T-helper 2 cell (primary cell): ENCODE measurements around the gene CLK4.

Experiments used
- DNase-seq, 5 experiments: peaks; one replicate each; pipeline versions ENCODE4 v3.0.0 to v3.0.0-alpha.2; 2012 to 2022

The CLK4 gene

GRCh38 chr5:178587763-178588611, 38.9 kb downstream of the CLK4 start:
- DNase-seq: no peak

- DNase-seq: no peak
Measured at GRCh38 chr5:178586396-178586795, 40.5 kb downstream of the CLK4 start.

- peak in 3 of 5 experiments; percentile 12 to 53 (median 35) for DNase-seq
Measured at GRCh38 chr5:178585421-178585820, 41.4 kb downstream of the CLK4 start.

GRCh38 chr5:178583279-178583678, 43.6 kb downstream of the CLK4 start:
- DNase-seq: no peak

- no peak for DNase-seq
Measured at GRCh38 chr5:178582291-178582690, 44.6 kb downstream of the CLK4 start.

GRCh38 chr5:178581621-178582020, 45.2 kb downstream of the CLK4 start:
- DNase-seq: no peak

- DNase-seq: no peak
Measured at GRCh38 chr5:178580271-178580955, 46.4 kb downstream of the CLK4 start.

- no peak for DNase-seq
Measured at GRCh38 chr5:178577944-178578343, 48.9 kb downstream of the CLK4 start.

GRCh38 chr5:178577376-178577839, 49.4 kb downstream of the CLK4 start:
- no peak for DNase-seq

GRCh38 chr5:178576591-178577351, 50.1 kb downstream of the CLK4 start:
- no peak for DNase-seq

- no peak for DNase-seq
Measured at GRCh38 chr5:178573216-178573615, 53.6 kb downstream of the CLK4 start.

GRCh38 chr5:178572617-178573016, 54.2 kb downstream of the CLK4 start:
- DNase-seq: no peak

GRCh38 chr5:178569485-178569884, 57.4 kb downstream of the CLK4 start:
- no peak for DNase-seq

- DNase-seq: no peak
Measured at GRCh38 chr5:178564811-178565550, 61.9 kb downstream of the CLK4 start.

- DNase-seq: no peak
Measured at GRCh38 chr5:178564397-178564796, 62.5 kb downstream of the CLK4 start.

GRCh38 chr5:178563621-178564020, 63.2 kb downstream of the CLK4 start:
- no peak for DNase-seq

GRCh38 chr5:178561746-178562264, 65.0 kb downstream of the CLK4 start:
- DNase-seq: no peak

- no peak for DNase-seq
Measured at GRCh38 chr5:178560911-178561310, 65.9 kb downstream of the CLK4 start.

- no peak for DNase-seq
Measured at GRCh38 chr5:178557416-178557815, 69.4 kb downstream of the CLK4 start.

- no peak for DNase-seq
Measured at GRCh38 chr5:178555771-178556211, 71.1 kb downstream of the CLK4 start.

GRCh38 chr5:178555005-178555404, 71.8 kb downstream of the CLK4 start:
- no peak for DNase-seq

GRCh38 chr5:178554311-178554710, 72.5 kb downstream of the CLK4 start:
- no peak for DNase-seq
